ENCODE measurements around the gene CCDC102B.

GRCh38 chr18:68965817-68966216 lies 167.9 kb downstream of the CCDC102B start:
- TF ChIP-seq, protein P1, sequence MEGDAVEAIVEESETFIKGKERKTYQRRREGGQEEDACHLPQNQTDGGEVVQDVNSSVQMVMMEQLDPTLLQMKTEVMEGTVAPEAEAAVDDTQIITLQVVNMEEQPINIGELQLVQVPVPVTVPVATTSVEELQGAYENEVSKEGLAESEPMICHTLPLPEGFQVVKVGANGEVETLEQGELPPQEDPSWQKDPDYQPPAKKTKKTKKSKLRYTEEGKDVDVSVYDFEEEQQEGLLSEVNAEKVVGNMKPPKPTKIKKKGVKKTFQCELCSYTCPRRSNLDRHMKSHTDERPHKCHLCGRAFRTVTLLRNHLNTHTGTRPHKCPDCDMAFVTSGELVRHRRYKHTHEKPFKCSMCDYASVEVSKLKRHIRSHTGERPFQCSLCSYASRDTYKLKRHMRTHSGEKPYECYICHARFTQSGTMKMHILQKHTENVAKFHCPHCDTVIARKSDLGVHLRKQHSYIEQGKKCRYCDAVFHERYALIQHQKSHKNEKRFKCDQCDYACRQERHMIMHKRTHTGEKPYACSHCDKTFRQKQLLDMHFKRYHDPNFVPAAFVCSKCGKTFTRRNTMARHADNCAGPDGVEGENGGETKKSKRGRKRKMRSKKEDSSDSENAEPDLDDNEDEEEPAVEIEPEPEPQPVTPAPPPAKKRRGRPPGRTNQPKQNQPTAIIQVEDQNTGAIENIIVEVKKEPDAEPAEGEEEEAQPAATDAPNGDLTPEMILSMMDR (IDR thresholded peaks at IDR 0.05): no peak
- no peak for TF ChIP-seq POLR2A (IDR thresholded peaks at IDR 0.05)

Measured in right lobe of liver (tissue), 4 donors.